ENCODE results near the gene U2AF1L4. TPM values are rescaled to one million over a fixed set of nuclear protein-coding genes. Genes with fewer than 3 reads are reported as not detected.
"Not testable (repeated sequence)": the region's sequence is repeated elsewhere in the genome, so short reads cannot be mapped to it uniquely, and the experiment has no call there.

The U2AF1L4 gene
- total RNA-seq, 1 experiment from 2014 or later, result 14.3 TPM

- Histone ChIP-seq H3K4me2 (no peak overlapping the region), H2AFZ (no peak overlapping the region), H4K20me1 (ENCODE audit: insufficient read depth) (no peaks in the 10 kb centered on the region), H3K4me1 (replicated peaks; ENCODE audit: insufficient read depth) (no peaks in the 10 kb centered on the region), H3F3A (ENCODE audit: insufficient read depth, low read depth) (no peaks in the 10 kb centered on the region), H3K4me3 (no peak overlapping the region), H3K9me2 (ENCODE audit: insufficient read depth) (no peaks in the 10 kb centered on the region), H3K79me2 (ENCODE audit: low read depth) (no peaks in the 10 kb centered on the region), H3K27me3 (ENCODE audit: insufficient read depth, low read depth) (no peaks in the 10 kb centered on the region), H3K27ac (no peak overlapping the region), H3K9me3 (ENCODE audit: insufficient read depth, low read depth) (no peaks in the 10 kb centered on the region), H3K36me3 (ENCODE audit: low read depth) (no peaks in the 10 kb centered on the region; the same call in 1 of the 2 replicates)
- BruUV-seq (replicated peaks), result no TSS peak
- ChIA-PET CTCF (no interaction called here), POLR2A (ENCODE audit: unreplicated experiment) (no interaction called here)
- DNase-seq, result no peak
- intact Hi-C loops (cut with micrococcal nuclease; ENCODE audit: unreplicated experiment), result no loop called here
- TF ChIP-seq EZH2 (IDR thresholded peaks at IDR 0.05; ENCODE audit: low read depth) (no peak), CTCF (conservative IDR thresholded peaks at IDR 0.05) (no peak)
These were observed 19.9 kb downstream of the U2AF1L4 start for GRCh38 chr19:35725216-35725861.

GRCh38 chr19:35724560-35724959 is 20.7 kb downstream of the U2AF1L4 start:
- no peaks in the 10 kb centered on the region for H3K9me2 ChIP-seq (ENCODE audit: insufficient read depth)
- no peaks in the 10 kb centered on the region; the same call in 1 of the 2 replicates for H3K36me3 ChIP-seq (ENCODE audit: low read depth)
- H3F3A ChIP-seq (ENCODE audit: insufficient read depth, low read depth), result no peaks in the 10 kb centered on the region
- H3K27me3 ChIP-seq (ENCODE audit: insufficient read depth, low read depth), result no peaks in the 10 kb centered on the region
- H3K4me1 ChIP-seq (replicated peaks; ENCODE audit: insufficient read depth), result no peaks in the 10 kb centered on the region
- H3K9me3 ChIP-seq (ENCODE audit: insufficient read depth, low read depth), result no peaks in the 10 kb centered on the region
- peaks cover 4% of the 10 kb centered on the region; the same call in 1 of the 2 replicates for H4K20me1 ChIP-seq (ENCODE audit: insufficient read depth)
- TF ChIP-seq EZH2 (IDR thresholded peaks at IDR 0.05; ENCODE audit: low read depth) (no peak), CTCF (conservative IDR thresholded peaks at IDR 0.05) (no peak)
- no peak overlapping the region for H3K27ac ChIP-seq
- H3K4me3 ChIP-seq, result no peak overlapping the region
- intact Hi-C loops (cut with micrococcal nuclease; ENCODE audit: unreplicated experiment), result no loop called here
- no peak for DNase-seq
- CTCF ChIA-PET, result no interaction called here
- POLR2A ChIA-PET (ENCODE audit: unreplicated experiment), result no interaction called here
- H3K79me2 ChIP-seq (ENCODE audit: low read depth), result peaks cover 7% of the 10 kb centered on the region
- H3K4me2 ChIP-seq, result no peak overlapping the region
- BruUV-seq (replicated peaks), result no TSS peak
- no peak overlapping the region for H2AFZ ChIP-seq

- H3K9me3 ChIP-seq (ENCODE audit: insufficient read depth, low read depth); intact Hi-C loops (cut with micrococcal nuclease; ENCODE audit: unreplicated experiment); BruUV-seq (replicated peaks); H3K4me1 ChIP-seq (replicated peaks; ENCODE audit: insufficient read depth); H3K9me2 ChIP-seq (ENCODE audit: insufficient read depth); POLR2A ChIA-PET (ENCODE audit: unreplicated experiment); H3K4me2 ChIP-seq; H3F3A ChIP-seq (ENCODE audit: insufficient read depth, low read depth); CTCF ChIA-PET; H3K4me3 ChIP-seq; H3K36me3 ChIP-seq (ENCODE audit: low read depth); H3K27ac ChIP-seq; H3K27me3 ChIP-seq (ENCODE audit: insufficient read depth, low read depth); H4K20me1 ChIP-seq (ENCODE audit: insufficient read depth); DNase-seq; H2AFZ ChIP-seq: not testable (repeated sequence)
- peaks cover 12% of the 10 kb centered on the region for H3K79me2 ChIP-seq (ENCODE audit: low read depth)
These were observed 21.1 kb downstream of the U2AF1L4 start for GRCh38 chr19:35724132-35724531.

GRCh38 chr19:35723671-35724070 is 21.5 kb downstream of the U2AF1L4 start:
- ChIA-PET CTCF (no interaction called here), POLR2A (ENCODE audit: unreplicated experiment) (interaction anchor here (0.6 kb wide), 1 partner anchor 159 kb away, joined by 3 read pairs; no protein-coding TSS in a partner anchor)
- no peak overlapping the region for H2AFZ ChIP-seq
- TF ChIP-seq EZH2 (IDR thresholded peaks at IDR 0.05; ENCODE audit: low read depth) (no peak), CTCF (conservative IDR thresholded peaks at IDR 0.05) (no peak)
- H3K4me3 ChIP-seq, result no peak overlapping the region
- H3K27ac ChIP-seq, result no peak overlapping the region
- no peaks in the 10 kb centered on the region for H3F3A ChIP-seq (ENCODE audit: insufficient read depth, low read depth)
- intact Hi-C loops (cut with micrococcal nuclease; ENCODE audit: unreplicated experiment), result no loop called here
- H3K27me3 ChIP-seq (ENCODE audit: insufficient read depth, low read depth), result no peaks in the 10 kb centered on the region
- H4K20me1 ChIP-seq (ENCODE audit: insufficient read depth), result peaks cover 11% of the 10 kb centered on the region
- H3K36me3 ChIP-seq (ENCODE audit: low read depth), result no peaks in the 10 kb centered on the region
- H3K9me2 ChIP-seq (ENCODE audit: insufficient read depth), result no peaks in the 10 kb centered on the region
- peaks cover 16% of the 10 kb centered on the region for H3K79me2 ChIP-seq (ENCODE audit: low read depth)
- no peaks in the 10 kb centered on the region for H3K9me3 ChIP-seq (ENCODE audit: insufficient read depth, low read depth)
- no peak overlapping the region for H3K4me2 ChIP-seq
- BruUV-seq (replicated peaks), result no TSS peak
- no peak for DNase-seq
- H3K4me1 ChIP-seq (replicated peaks; ENCODE audit: insufficient read depth), result peaks cover 6% of the 10 kb centered on the region
